HG02588 (cell line): ENCODE results near the gene CAMKK1.

Experiments
- ATAC-seq: cut with Tn5 transposase; IDR thresholded peaks from one replicate; pipeline ENCODE4 v1.9.1; 2021; ENCODE audit warnings: mild to moderate bottlenecking, moderate library complexity; ENCODE audit not compliant: unreplicated experiment

The CAMKK1 gene

GRCh38 chr17:3897731-3898130 lies 4.9 kb upstream of the CAMKK1 start:
- ATAC-seq: no peak

GRCh38 chr17:3896968-3897235 lies 4.0 kb upstream of the CAMKK1 start:
- ATAC-seq: no peak

- no peak for ATAC-seq
Measured at GRCh38 chr17:3896108-3896967, 3.5 kb upstream of the CAMKK1 start.

GRCh38 chr17:3895354-3895753 lies 2.5 kb upstream of the CAMKK1 start:
- no peak for ATAC-seq

- ATAC-seq: no peak
Measured at GRCh38 chr17:3894911-3895343, 2.1 kb upstream of the CAMKK1 start.

- ATAC-seq: no peak
Measured at GRCh38 chr17:3894188-3894587, 1.3 kb upstream of the CAMKK1 start.

GRCh38 chr17:3893720-3894116 lies 865 bp upstream of the CAMKK1 start:
- ATAC-seq: no peak

- ATAC-seq: peak; percentile 6
Measured at GRCh38 chr17:3892095-3892998, 506 bp downstream of the CAMKK1 start.

GRCh38 chr17:3891626-3892094 lies 1.2 kb downstream of the CAMKK1 start:
- ATAC-seq: no peak

- ATAC-seq: no peak
Measured at GRCh38 chr17:3890878-3891219, 2.0 kb downstream of the CAMKK1 start.

GRCh38 chr17:3890082-3890877 lies 2.6 kb downstream of the CAMKK1 start:
- no peak for ATAC-seq

- ATAC-seq: no peak
Measured at GRCh38 chr17:3889325-3890012, 3.4 kb downstream of the CAMKK1 start.

- ATAC-seq: no peak
Measured at GRCh38 chr17:3888343-3889171, 4.3 kb downstream of the CAMKK1 start.

- no peak for ATAC-seq
Measured at GRCh38 chr17:3887804-3888203, 5.0 kb downstream of the CAMKK1 start.

- no peak for ATAC-seq
Measured at GRCh38 chr17:3887394-3887793, 5.5 kb downstream of the CAMKK1 start.

- ATAC-seq: no peak
Measured at GRCh38 chr17:3886776-3887175, 6.1 kb downstream of the CAMKK1 start.

- ATAC-seq: no peak
Measured at GRCh38 chr17:3885970-3886369, 6.9 kb downstream of the CAMKK1 start.

GRCh38 chr17:3885271-3885670 lies 7.6 kb downstream of the CAMKK1 start:
- no peak for ATAC-seq

GRCh38 chr17:3884188-3884587 lies 8.7 kb downstream of the CAMKK1 start:
- no peak for ATAC-seq

GRCh38 chr17:3882276-3882675 lies 10.6 kb downstream of the CAMKK1 start:
- ATAC-seq: no peak
